CD14-positive monocyte (primary cell): ENCODE data around the gene TCF4. TPM values are rescaled to one million over a fixed set of nuclear protein-coding genes. Genes with fewer than 3 reads are reported as not detected.

Source experiments
- DNase-seq, 3 donors: peaks; one replicate each; pipeline ENCODE4 v3.0.0-alpha.2; 2011 to 2022
- H2AFZ ChIP-seq: 2 replicates; pipeline ENCODE4 v1.6.0; 2012; ENCODE audit warnings: mild to moderate bottlenecking, low read depth, low read length, inconsistent platforms; ENCODE audit not compliant: insufficient read depth, poor library complexity, severe bottlenecking
- H3K27ac ChIP-seq, 2 donors: 1 replicate in 1 of 2; 2 replicates in 1 of 2; pipeline ENCODE4 v1.5.1; 2012 to 2013; ENCODE audit warnings: low read length in 2 of 2, control low read depth in 1 of 2, inconsistent platforms in 1 of 2, low read depth in 1 of 2, mild to moderate bottlenecking in 1 of 2
- H3K27me3 ChIP-seq, 2 donors: one replicate each; pipeline versions ENCODE4 v1.6.0 to v1.6.1; 2011 to 2013; ENCODE audit warnings: low read length in 2 of 2; ENCODE audit not compliant: control insufficient read depth in 2 of 2, insufficient read depth in 2 of 2
- H3K36me3 ChIP-seq, 2 donors: replicated peaks in 1 of 2; 1 replicate in 1 of 2; 2 replicates in 1 of 2; pipeline versions ENCODE4 v1.5.1 to v1.6.1; 2012 to 2013; ENCODE audit warnings: low read length in 2 of 2, control low read depth in 1 of 2, inconsistent platforms in 1 of 2, mild to moderate bottlenecking in 1 of 2; ENCODE audit not compliant: insufficient read depth in 2 of 2, control insufficient read depth in 1 of 2
- H3K4me1 ChIP-seq, 2 donors: 1 replicate in 1 of 2; 2 replicates in 1 of 2; pipeline versions ENCODE4 v1.5.1 to v1.6.1; 2012 to 2013; ENCODE audit warnings: low read length in 2 of 2, control low read depth in 1 of 2, inconsistent platforms in 1 of 2, mild to moderate bottlenecking in 1 of 2, moderate library complexity in 1 of 2; ENCODE audit not compliant: insufficient read depth in 2 of 2, control insufficient read depth in 1 of 2
- H3K4me2 ChIP-seq: replicated peaks from 2 replicates; pipeline ENCODE3; 2012; ENCODE audit warnings: low read length, moderate library complexity, mild to moderate bottlenecking; ENCODE audit not compliant: poor library complexity, severe bottlenecking; ENCODE audit errors: extremely low read depth
- H3K4me3 ChIP-seq, 3 experiments: fragments of 200-600 bp in 1 of 3; sonication (generic) in 1 of 3; replicated peaks in 1 of 3; 1 replicate in 2 of 3; 2 replicates in 1 of 3; pipeline ENCODE4 v1.5.1; 2011 to 2013; ENCODE audit warnings: low read length in 3 of 3, mild to moderate bottlenecking in 3 of 3, control low read depth in 2 of 3, low read depth in 2 of 3, inconsistent platforms in 1 of 3, moderate library complexity in 1 of 3
- H3K79me2 ChIP-seq: 2 replicates; pipeline ENCODE4 v1.6.0; 2012; ENCODE audit warnings: mild to moderate bottlenecking, control low read depth, inconsistent platforms, low read length, moderate library complexity; ENCODE audit not compliant: insufficient read depth
- H3K9ac ChIP-seq: 2 replicates; pipeline ENCODE4 v1.6.0; 2017; ENCODE audit warnings: low read length, mild to moderate bottlenecking; ENCODE audit not compliant: insufficient read depth, poor library complexity, severe bottlenecking
- H3K9me3 ChIP-seq, 2 donors: replicated peaks in 1 of 2; 1 replicate in 1 of 2; 2 replicates in 1 of 2; pipeline versions ENCODE4 v1.5.1 to v1.6.1; 2012 to 2013; ENCODE audit warnings: low read length in 2 of 2, control low read depth in 1 of 2; ENCODE audit not compliant: control insufficient read depth in 1 of 2, insufficient read depth in 1 of 2
- H4K20me1 ChIP-seq: 2 replicates; pipeline ENCODE4 v1.6.0; 2012; ENCODE audit warnings: mild to moderate bottlenecking, low read length, control low read depth, moderate library complexity; ENCODE audit not compliant: insufficient read depth
- H3K27ac Mint-ChIP-seq, 7 donors: one replicate each; pipeline ENCODE4 v1.8.0; 2020; ENCODE audit warnings: mild to moderate bottlenecking in 7 of 7, mixed read lengths in 7 of 7, moderate library complexity in 6 of 7, inconsistent platforms in 2 of 7
- H3K27me3 Mint-ChIP-seq, 3 donors: one replicate each; pipeline ENCODE4 v1.8.0; 2021 to 2022; ENCODE audit warnings: low read depth in 3 of 3, mild to moderate bottlenecking in 3 of 3, mixed read lengths in 3 of 3, moderate library complexity in 3 of 3, inconsistent platforms in 1 of 3
- H3K36me3 Mint-ChIP-seq, 2 donors: one replicate each; pipeline ENCODE4 v1.8.0; 2020; ENCODE audit warnings: mixed read lengths in 2 of 2, inconsistent platforms in 1 of 2, mild to moderate bottlenecking in 1 of 2
- H3K4me1 Mint-ChIP-seq: one replicate; pipeline ENCODE4 v1.8.0; 2020; ENCODE audit warnings: mild to moderate bottlenecking, mixed read lengths
- H3K4me3 Mint-ChIP-seq, 2 donors: one replicate each; pipeline ENCODE4 v1.8.0; 2020; ENCODE audit warnings: mild to moderate bottlenecking in 2 of 2, mixed read lengths in 2 of 2, moderate library complexity in 1 of 2
- H3K9me3 Mint-ChIP-seq, 7 donors: one replicate each; pipeline ENCODE4 v1.8.0; 2020 to 2022; ENCODE audit warnings: mixed read lengths in 7 of 7, mild to moderate bottlenecking in 6 of 7, moderate library complexity in 6 of 7, inconsistent platforms in 2 of 7
- WGBS: methylation state at CpG from one replicate; pipeline ENCODE4 v1.1.5; 2013; ENCODE audit warnings: missing lambda C conversion rate; ENCODE audit not compliant: insufficient coverage; 5-methylcytosine and 5-hydroxymethylcytosine counted together
- intact Hi-C, 2 donors: fragments of 100-400 bp; cut with micrococcal nuclease; formaldehyde crosslinking; loops; one replicate each; pipeline versions ENCODE4 v1.15.0 to v1.15.1; 2023
- polyA plus RNA-seq, 3 donors: library from polyadenylated mRNA; depleted of rRNA in 1 of 3; unstranded in 2 of 3; stranded (reverse) in 1 of 3; fragments of 300-500 nt in 2 of 3; fragments of >200 nt in 1 of 3; fragmentation: Illumina TruSeq in 2 of 3; gene quantifications; 1 replicate in 2 of 3; 2 replicates in 1 of 3; pipeline ENCODE4 v1.2.3, GENCODE V29; 2012 to 2021
- TF ChIP-seq, protein P1 (sequence below): fragments of 200-600 bp; IDR thresholded peaks from one replicate; pipeline ENCODE4 v1.8.0; 2022; ENCODE audit warnings: antibody characterized with exemption, mild to moderate bottlenecking

Gene TCF4
- polyA plus RNA-seq, 3 donors = 5.9 to 12.9 (median 10.7) TPM

DNA sequence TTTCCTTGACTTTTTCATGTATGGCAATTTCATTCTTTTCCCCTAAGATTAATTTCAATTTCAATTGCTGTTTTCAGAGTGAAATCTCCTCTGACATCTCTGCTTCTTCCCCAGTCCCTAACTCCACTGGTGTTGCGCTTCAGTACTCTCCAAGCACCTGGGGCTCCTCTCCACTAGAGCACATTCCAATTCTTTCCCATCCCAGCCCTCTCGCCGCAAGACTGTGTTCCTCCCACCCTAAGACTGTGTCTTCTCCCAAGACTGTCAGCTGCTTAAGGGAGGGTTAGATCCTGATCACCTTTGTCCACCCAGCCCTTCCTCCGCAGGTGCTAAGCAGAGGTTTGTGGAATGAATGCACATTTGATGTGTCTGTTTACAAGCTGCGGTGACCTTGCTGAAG is 373.0 kb downstream of the TCF4 start:
- 83% methylated on average over 1 of the region's 5 CpGs for WGBS
- Mint-ChIP-seq H3K36me3 (no peaks in the 10 kb centered on the region), H3K27me3 (peaks cover 0 to 3% (median 2%) of the 10 kb centered on the region in 3 donors), H3K27ac (no peak overlapping the region), H3K4me3 (no peak overlapping the region), H3K4me1 (no peaks in the 10 kb centered on the region), H3K9me3 (peaks cover 2 to 9% (median 5%) of the 10 kb centered on the region in 7 donors)
- no peaks in the 10 kb centered on the region for H3K27me3 ChIP-seq
- DNase-seq = no peak
- H3K36me3 ChIP-seq = no peaks in the 10 kb centered on the region
- H3K79me2 ChIP-seq = no peaks in the 10 kb centered on the region
- intact Hi-C loops = no loop called here
- no peak overlapping the region for H2AFZ ChIP-seq
- no peak overlapping the region for H3K27ac ChIP-seq
- H3K4me1 ChIP-seq = no peaks in the 10 kb centered on the region
- TF ChIP-seq, protein P1, sequence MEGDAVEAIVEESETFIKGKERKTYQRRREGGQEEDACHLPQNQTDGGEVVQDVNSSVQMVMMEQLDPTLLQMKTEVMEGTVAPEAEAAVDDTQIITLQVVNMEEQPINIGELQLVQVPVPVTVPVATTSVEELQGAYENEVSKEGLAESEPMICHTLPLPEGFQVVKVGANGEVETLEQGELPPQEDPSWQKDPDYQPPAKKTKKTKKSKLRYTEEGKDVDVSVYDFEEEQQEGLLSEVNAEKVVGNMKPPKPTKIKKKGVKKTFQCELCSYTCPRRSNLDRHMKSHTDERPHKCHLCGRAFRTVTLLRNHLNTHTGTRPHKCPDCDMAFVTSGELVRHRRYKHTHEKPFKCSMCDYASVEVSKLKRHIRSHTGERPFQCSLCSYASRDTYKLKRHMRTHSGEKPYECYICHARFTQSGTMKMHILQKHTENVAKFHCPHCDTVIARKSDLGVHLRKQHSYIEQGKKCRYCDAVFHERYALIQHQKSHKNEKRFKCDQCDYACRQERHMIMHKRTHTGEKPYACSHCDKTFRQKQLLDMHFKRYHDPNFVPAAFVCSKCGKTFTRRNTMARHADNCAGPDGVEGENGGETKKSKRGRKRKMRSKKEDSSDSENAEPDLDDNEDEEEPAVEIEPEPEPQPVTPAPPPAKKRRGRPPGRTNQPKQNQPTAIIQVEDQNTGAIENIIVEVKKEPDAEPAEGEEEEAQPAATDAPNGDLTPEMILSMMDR = no peak
- no peaks in the 10 kb centered on the region for H3K9me3 ChIP-seq
- H3K9ac ChIP-seq = no peak overlapping the region
- H3K4me3 ChIP-seq = no peak overlapping the region
- H3K4me2 ChIP-seq = no peak overlapping the region
- H4K20me1 ChIP-seq = no peaks in the 10 kb centered on the region

DNA sequence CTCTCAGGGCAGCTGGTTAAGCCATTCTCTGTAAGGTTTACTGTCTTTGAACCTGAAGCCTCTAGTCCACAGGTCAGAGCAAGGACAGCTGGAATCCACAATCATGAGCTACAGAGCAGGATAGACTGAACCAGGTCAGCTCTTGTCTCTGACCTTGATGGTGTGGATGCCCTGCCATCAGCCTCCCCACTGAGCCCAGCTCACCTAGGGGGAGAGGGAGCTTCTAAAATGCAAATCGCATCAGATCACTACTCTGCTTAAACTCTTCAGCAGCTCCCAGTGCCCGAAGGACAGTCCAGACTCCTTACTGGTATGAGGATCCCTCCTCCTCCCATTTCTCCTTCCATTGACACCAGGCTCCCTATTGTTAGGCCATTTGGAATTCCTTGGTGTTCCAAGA is 373.5 kb downstream of the TCF4 start:
- Histone ChIP-seq H3K4me3 (no peak overlapping the region), H3K27ac (no peak overlapping the region), H3K27me3 (no peaks in the 10 kb centered on the region), H3K9me3 (no peaks in the 10 kb centered on the region), H3K4me2 (no peak overlapping the region), H3K9ac (no peak overlapping the region), H3K4me1 (no peaks in the 10 kb centered on the region), H3K79me2 (no peaks in the 10 kb centered on the region), H3K36me3 (no peaks in the 10 kb centered on the region), H2AFZ (no peak overlapping the region), H4K20me1 (no peaks in the 10 kb centered on the region)
- Mint-ChIP-seq H3K27ac (no peak overlapping the region), H3K36me3 (no peaks in the 10 kb centered on the region), H3K4me3 (no peak overlapping the region), H3K27me3 (peaks cover 0 to 2% (median 2%) of the 10 kb centered on the region in 3 donors), H3K4me1 (no peaks in the 10 kb centered on the region), H3K9me3 (peaks cover 1 to 10% (median 5%) of the 10 kb centered on the region in 7 donors)
- TF ChIP-seq, protein P1 = no peak
- intact Hi-C loops = no loop called here
- no CpG with 5 or more reads among the region's 2 CpGs for WGBS
- DNase-seq = no peak
